ENCODE data around the gene EXD3.

EXD3 gene

DNA sequence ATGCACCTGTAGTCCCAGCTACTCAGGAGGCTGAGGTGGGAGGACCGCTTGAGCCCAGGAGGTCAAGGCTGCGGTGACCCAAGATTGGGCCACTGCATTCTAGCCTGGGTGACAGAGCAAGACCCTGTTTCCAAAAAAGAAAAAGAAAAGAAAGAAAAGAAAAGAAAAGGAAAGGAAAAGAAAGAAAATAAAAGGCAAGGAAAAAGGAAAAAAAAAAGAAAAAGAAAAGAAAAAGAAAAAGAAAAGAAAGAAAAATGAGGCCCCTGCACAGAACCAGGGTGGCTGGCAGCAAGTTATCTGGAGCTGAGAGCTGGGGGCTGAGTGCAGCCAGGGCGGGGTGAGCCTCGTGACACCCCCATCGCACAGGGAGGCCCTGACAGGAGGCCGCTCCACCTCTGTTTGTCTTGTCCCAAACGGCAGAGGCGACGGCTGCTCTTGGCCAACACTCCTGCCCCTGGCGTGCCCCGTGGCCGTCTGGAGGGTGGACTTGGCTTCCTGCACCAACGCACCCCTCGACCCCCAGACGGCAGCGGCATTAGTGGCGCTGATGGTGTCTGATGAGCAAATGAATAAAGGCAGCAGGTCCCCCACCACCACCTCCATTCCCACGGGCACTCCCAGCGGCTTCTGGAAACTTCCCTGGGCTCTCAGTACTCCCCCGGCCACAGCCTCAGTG is 16.7 kb downstream of the EXD3 start:
- no peak for DNase-seq (ENCODE audit: low read depth)
- H3K4me3 ChIP-seq (ENCODE audit: low read depth, low read length), result no peak overlapping the region
- TF ChIP-seq, protein P1, sequence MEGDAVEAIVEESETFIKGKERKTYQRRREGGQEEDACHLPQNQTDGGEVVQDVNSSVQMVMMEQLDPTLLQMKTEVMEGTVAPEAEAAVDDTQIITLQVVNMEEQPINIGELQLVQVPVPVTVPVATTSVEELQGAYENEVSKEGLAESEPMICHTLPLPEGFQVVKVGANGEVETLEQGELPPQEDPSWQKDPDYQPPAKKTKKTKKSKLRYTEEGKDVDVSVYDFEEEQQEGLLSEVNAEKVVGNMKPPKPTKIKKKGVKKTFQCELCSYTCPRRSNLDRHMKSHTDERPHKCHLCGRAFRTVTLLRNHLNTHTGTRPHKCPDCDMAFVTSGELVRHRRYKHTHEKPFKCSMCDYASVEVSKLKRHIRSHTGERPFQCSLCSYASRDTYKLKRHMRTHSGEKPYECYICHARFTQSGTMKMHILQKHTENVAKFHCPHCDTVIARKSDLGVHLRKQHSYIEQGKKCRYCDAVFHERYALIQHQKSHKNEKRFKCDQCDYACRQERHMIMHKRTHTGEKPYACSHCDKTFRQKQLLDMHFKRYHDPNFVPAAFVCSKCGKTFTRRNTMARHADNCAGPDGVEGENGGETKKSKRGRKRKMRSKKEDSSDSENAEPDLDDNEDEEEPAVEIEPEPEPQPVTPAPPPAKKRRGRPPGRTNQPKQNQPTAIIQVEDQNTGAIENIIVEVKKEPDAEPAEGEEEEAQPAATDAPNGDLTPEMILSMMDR (IDR thresholded peaks at IDR 0.05; ENCODE audit: low read depth, low read length, missing control alignments), result no peak

- TF ChIP-seq, protein P1 (IDR thresholded peaks at IDR 0.05; ENCODE audit: low read depth, low read length, missing control alignments), result no peak
These were observed 17.3 kb downstream of the EXD3 start for GRCh38 chr9:137405677-137406081.

DNA sequence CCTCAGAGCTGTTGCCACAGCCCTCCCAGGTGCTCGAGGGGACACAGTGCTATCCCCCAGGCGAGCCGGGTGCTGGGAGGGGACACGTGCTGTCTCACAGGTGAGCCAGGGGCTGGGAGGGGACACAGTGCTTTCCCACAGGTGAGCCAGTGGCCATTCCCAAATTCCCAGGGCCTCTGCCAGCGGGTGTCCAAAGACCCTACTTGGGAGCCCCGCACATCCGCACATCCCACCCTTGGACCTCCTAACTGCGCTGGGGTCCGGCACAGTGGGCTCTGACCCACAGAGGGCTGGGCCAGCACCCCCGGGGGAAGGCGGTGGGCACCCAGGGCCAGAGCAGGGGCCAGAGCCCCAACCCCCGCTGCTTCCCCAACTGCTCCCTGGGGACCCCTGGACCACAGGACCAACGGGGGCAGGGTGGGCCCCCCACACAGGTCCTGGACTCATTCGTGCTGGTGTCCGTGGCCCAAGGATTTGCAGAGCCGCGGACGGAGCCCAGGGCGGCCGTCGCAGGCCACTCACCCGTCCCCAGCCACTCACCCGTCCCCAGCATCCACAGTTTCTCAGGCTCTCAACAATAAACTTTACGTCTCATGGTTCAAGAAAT is 17.9 kb downstream of the EXD3 start:
- H3K4me3 ChIP-seq (ENCODE audit: low read depth, low read length), result no peak overlapping the region
- TF ChIP-seq, protein P1 (IDR thresholded peaks at IDR 0.05; ENCODE audit: low read depth, low read length, missing control alignments), result no peak
- no peak for DNase-seq (ENCODE audit: low read depth)

More at GRCh38 chr9:137405677-137406081, 17.3 kb downstream of the EXD3 start:
- no peak overlapping the region for H3K4me3 ChIP-seq (ENCODE audit: low read depth, low read length)
- DNase-seq (ENCODE audit: low read depth), result no peak

DNA sequence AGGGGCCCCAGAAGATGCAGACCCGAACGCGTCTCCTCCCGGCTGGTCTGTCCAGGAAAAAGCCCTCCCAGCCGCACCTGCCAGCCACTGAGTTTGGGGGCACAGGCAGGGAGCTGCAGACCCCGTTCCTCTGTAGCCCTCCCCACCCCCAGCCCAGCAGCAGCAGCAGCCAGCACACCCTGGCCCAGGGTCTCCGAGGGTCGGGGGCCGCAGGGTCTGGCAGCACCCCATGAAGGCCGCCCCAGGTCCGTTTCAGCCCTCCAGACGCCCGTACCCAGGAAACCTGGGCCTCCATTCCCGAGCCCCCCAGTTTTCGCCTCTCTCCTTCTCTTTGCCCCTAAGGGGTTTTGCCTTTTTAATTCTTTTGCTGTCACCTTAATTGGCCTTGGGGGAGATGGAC is 19.7 kb downstream of the EXD3 start:
- DNase-seq (ENCODE audit: low read depth), result no peak
- TF ChIP-seq, protein P1 (IDR thresholded peaks at IDR 0.05; ENCODE audit: low read depth, low read length, missing control alignments), result no peak
- no peak overlapping the region for H3K4me3 ChIP-seq (ENCODE audit: low read depth, low read length)

DNA sequence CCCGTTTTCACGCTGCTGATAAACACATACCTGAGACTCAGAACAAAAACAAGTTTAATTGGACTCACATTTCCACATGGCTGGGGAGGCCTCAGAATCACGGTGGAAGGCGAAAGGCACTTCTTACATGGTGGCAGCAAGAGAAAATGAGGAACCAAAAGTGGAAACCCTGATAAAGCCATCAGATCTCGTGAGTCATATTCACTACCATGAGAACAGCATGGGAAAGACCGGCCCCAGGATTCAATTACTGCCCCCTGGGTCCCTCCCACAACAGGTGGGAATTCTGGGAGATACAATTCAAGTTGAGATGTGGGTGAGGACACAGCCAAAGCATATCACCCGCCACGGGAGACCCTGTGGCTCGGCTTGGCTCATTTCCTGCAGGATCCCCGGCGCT is 20.2 kb downstream of the EXD3 start:
- TF ChIP-seq, protein P1 (IDR thresholded peaks at IDR 0.05; ENCODE audit: low read depth, low read length, missing control alignments), result no peak
- no peak for DNase-seq (ENCODE audit: low read depth)
- H3K4me3 ChIP-seq (ENCODE audit: low read depth, low read length), result no peak overlapping the region

DNA sequence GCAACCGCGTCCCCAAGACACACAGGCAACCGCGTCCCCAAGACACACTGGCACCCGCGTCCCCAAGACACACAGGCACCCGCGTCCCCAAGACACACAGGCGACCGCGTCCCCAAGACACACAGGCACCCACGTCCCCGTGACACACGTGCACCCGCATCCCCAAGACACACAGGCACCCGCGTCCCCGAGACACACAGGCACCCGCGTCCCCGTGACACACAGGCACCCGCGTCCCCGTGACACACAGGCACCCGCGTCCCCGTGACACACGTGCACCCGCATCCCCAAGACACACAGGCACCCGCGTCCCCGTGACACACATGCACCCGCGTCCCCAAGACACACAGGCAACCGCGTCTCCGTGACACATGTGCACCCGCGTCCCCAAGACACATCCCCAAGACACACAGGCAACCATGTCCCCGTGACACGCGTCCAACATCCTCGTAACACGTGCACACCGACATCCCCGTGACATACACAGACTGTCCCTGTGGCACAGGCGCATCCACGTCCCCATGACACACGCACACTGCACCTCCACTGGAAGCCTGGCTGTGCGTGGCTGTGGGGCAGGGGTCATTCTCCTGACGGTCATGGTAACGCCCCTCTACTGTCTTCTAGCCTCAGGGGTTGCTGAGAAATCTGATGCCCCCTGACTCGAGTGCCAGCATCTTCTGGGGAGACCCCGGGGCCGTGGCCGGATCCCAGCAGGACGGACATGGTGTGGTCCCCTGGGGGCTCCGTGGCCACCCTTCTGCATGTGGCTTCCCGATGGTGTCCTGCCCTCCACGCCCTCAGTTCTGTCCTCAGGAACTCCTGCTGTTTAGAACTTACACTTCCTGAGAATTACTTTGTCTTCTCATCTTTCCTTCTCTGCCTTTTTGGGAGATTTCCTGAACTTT is 24.1 kb downstream of the EXD3 start:
- no peak for DNase-seq (ENCODE audit: low read depth)
- TF ChIP-seq, protein P1 (IDR thresholded peaks at IDR 0.05; ENCODE audit: low read depth, low read length, missing control alignments), result no peak
- no peak overlapping the region for H3K4me3 ChIP-seq (ENCODE audit: low read depth, low read length)
